GM23338 (cell line): ENCODE results near the gene CACHD1. TPM values are rescaled to one million over a fixed set of nuclear protein-coding genes. Genes with fewer than 3 reads are reported as not detected.

Experiments used
- ATAC-seq: fragments of 200-7000 bp; cut with Tn5 transposase; 3 replicates; pipeline ENCODE4 v1.9.1; 2020
- DNase-seq: peaks from one replicate; pipeline ENCODE4 v3.0.0-alpha.2; 2015; ENCODE audit warnings: low spot score
- H2AFZ ChIP-seq: fragments of 200-600 bp; sonication (generic); 2 replicates; pipeline ENCODE4 v1.8.0; 2016; ENCODE audit warnings: antibody characterized with exemption, mild to moderate bottlenecking, moderate library complexity
- H3F3A ChIP-seq: fragments of 200-600 bp; sonication (generic); replicated peaks from 2 replicates; pipeline ENCODE4 v1.8.0; 2017; ENCODE audit warnings: antibody characterized with exemption, mixed run types, low read depth
- H3K27ac ChIP-seq: fragments of 200-600 bp; sonication (generic); 2 replicates; pipeline ENCODE4 v1.6.1; 2016; ENCODE audit warnings: low read depth
- H3K27me3 ChIP-seq: fragments of 200-600 bp; sonication (generic); 2 replicates; pipeline ENCODE4 v1.8.0; 2016; ENCODE audit warnings: mild to moderate bottlenecking, mixed run types, moderate library complexity; ENCODE audit not compliant: insufficient read depth
- H3K36me3 ChIP-seq: fragments of 200-600 bp; sonication (generic); 2 replicates; pipeline ENCODE4 v1.8.0; 2016; ENCODE audit warnings: mild to moderate bottlenecking; ENCODE audit not compliant: insufficient read depth
- H3K4me1 ChIP-seq: fragments of 200-600 bp; sonication (generic); 2 replicates; pipeline ENCODE4 v1.8.0; 2016; ENCODE audit warnings: mild to moderate bottlenecking, moderate library complexity; ENCODE audit not compliant: insufficient read depth
- H3K4me2 ChIP-seq: fragments of 200-600 bp; sonication (generic); 2 replicates; pipeline ENCODE4 v1.7.1; 2017; ENCODE audit warnings: mixed run types
- H3K4me3 ChIP-seq: fragments of 200-600 bp; sonication (generic); 2 replicates; pipeline ENCODE4 v1.6.1; 2016; ENCODE audit warnings: mixed run types
- H3K79me2 ChIP-seq: fragments of 200-600 bp; sonication (generic); replicated peaks from 2 replicates; pipeline ENCODE4 v1.8.0; 2017; ENCODE audit warnings: mild to moderate bottlenecking; ENCODE audit not compliant: insufficient read depth
- H3K9me2 ChIP-seq: fragments of 200-600 bp; sonication (generic); 2 replicates; pipeline ENCODE4 v1.8.0; 2017; ENCODE audit not compliant: insufficient read depth
- H4K20me1 ChIP-seq: fragments of 200-600 bp; sonication (generic); replicated peaks from 2 replicates; pipeline ENCODE4 v1.8.0; 2017; ENCODE audit warnings: mild to moderate bottlenecking; ENCODE audit not compliant: insufficient read depth
- H3K27ac Mint-ChIP-seq: 2 replicates; pipeline ENCODE4 v1.8.0; 2020; ENCODE audit warnings: inconsistent platforms, mild to moderate bottlenecking, moderate library complexity, mixed read lengths
- H3K27me3 Mint-ChIP-seq: 3 replicates; pipeline ENCODE4 v1.8.0; 2022; ENCODE audit warnings: low read depth, mild to moderate bottlenecking, moderate library complexity, mixed read lengths, inconsistent platforms; ENCODE audit not compliant: insufficient read depth, poor library complexity
- H3K36me3 Mint-ChIP-seq: 3 replicates; pipeline ENCODE4 v1.8.0; 2021; ENCODE audit warnings: low read depth, mild to moderate bottlenecking, inconsistent platforms, moderate library complexity, mixed read lengths
- H3K4me1 Mint-ChIP-seq: 3 replicates; pipeline ENCODE4 v1.8.0; 2020; ENCODE audit warnings: mild to moderate bottlenecking, inconsistent platforms, mixed read lengths
- H3K4me3 Mint-ChIP-seq: 3 replicates; pipeline ENCODE4 v1.8.0; 2021; ENCODE audit warnings: moderate library complexity, mild to moderate bottlenecking, inconsistent platforms, mixed read lengths
- H3K9me3 Mint-ChIP-seq: 3 replicates; pipeline ENCODE4 v1.8.0; 2020; ENCODE audit warnings: moderate library complexity, mild to moderate bottlenecking, inconsistent platforms, mixed read lengths
- CREB1 ChIP-seq: fragments of 250-450 bp; sonication (Bioruptor Pico); IDR thresholded peaks from 2 replicates; pipeline ENCODE4 v1.5.0; 2020; ENCODE audit warnings: low read depth, mild to moderate bottlenecking, moderate library complexity
- EZH2 ChIP-seq: fragments of 200-600 bp; sonication (generic); IDR thresholded peaks from one replicate; pipeline ENCODE4 v1.8.0; 2017; ENCODE audit warnings: antibody characterized with exemption, mild to moderate bottlenecking, low read depth; ENCODE audit not compliant: unreplicated experiment
- EZH2phosphoT487 ChIP-seq: fragments of 200-600 bp; sonication (generic); IDR thresholded peaks from one replicate; pipeline ENCODE4 v1.8.1; 2018; ENCODE audit warnings: antibody characterized with exemption; ENCODE audit not compliant: unreplicated experiment
- JUNB ChIP-seq: IDR thresholded peaks from one replicate; pipeline ENCODE4 v1.6.1; 2016; ENCODE audit warnings: antibody characterized with exemption; ENCODE audit not compliant: unreplicated experiment
- NANOG ChIP-seq: IDR thresholded peaks from 2 replicates; pipeline ENCODE4 v1.6.1; 2016; ENCODE audit warnings: antibody characterized with exemption, borderline replicate concordance
- POLR2AphosphoS5 ChIP-seq: IDR thresholded peaks from 2 replicates; pipeline ENCODE4 v1.6.1; 2016; ENCODE audit warnings: antibody characterized with exemption, low read depth
- STAT1 ChIP-seq: IDR thresholded peaks from one replicate; pipeline ENCODE4 v1.6.1; 2016; ENCODE audit warnings: antibody characterized with exemption; ENCODE audit not compliant: unreplicated experiment
- ZNF114 ChIP-seq: fragments of 250-450 bp; sonication (Bioruptor Pico); IDR thresholded peaks from 2 replicates; pipeline ENCODE4 v1.5.0; 2020; ENCODE audit warnings: mild to moderate bottlenecking, moderate library complexity
- polyA plus RNA-seq: library from polyadenylated mRNA; unstranded; fragments of >200 nt; fragmentation: Nextera tagmentation; extraction: Ambion mirVana; gene quantifications from 2 replicates; pipeline ENCODE4 v1.2.1, GENCODE V29; 2016
- total RNA-seq: library from RNA; depleted of rRNA; stranded (reverse); fragments of >200 nt; shearing (Covaris generic); gene quantifications from 2 replicates; pipeline ENCODE4 v1.2.3, GENCODE V29; 2014
- TF ChIP-seq, protein P1 (sequence below), 2 experiments: fragments of 200-600 bp in 1 of 2; sonication (generic) in 1 of 2; conservative IDR thresholded peaks; 2 replicates each; pipeline versions ENCODE4 v1.5.1 to v1.6.1; 2016 to 2017; ENCODE audit warnings: antibody characterized with exemption in 2 of 2, low read depth in 2 of 2, mild to moderate bottlenecking in 2 of 2, moderate library complexity in 1 of 2
- TF ChIP-seq, protein P2 (sequence below): fragments of 250-450 bp; sonication (Bioruptor Pico); IDR thresholded peaks from 2 replicates; pipeline ENCODE4 v1.5.0; 2020; ENCODE audit warnings: mild to moderate bottlenecking, moderate library complexity
- TF ChIP-seq, protein P3 (sequence below): IDR thresholded peaks from 2 replicates; pipeline ENCODE4 v1.6.1; 2016; ENCODE audit warnings: antibody characterized with exemption
- TF ChIP-seq, protein P4 (sequence below): IDR thresholded peaks from one replicate; pipeline ENCODE4 v1.6.1; 2018; ENCODE audit warnings: antibody characterized with exemption; ENCODE audit not compliant: unreplicated experiment

Gene CACHD1
- total and polyA plus RNA-seq, 2 experiments from 2014 or later: 12.6 to 43.7 TPM

DNA sequence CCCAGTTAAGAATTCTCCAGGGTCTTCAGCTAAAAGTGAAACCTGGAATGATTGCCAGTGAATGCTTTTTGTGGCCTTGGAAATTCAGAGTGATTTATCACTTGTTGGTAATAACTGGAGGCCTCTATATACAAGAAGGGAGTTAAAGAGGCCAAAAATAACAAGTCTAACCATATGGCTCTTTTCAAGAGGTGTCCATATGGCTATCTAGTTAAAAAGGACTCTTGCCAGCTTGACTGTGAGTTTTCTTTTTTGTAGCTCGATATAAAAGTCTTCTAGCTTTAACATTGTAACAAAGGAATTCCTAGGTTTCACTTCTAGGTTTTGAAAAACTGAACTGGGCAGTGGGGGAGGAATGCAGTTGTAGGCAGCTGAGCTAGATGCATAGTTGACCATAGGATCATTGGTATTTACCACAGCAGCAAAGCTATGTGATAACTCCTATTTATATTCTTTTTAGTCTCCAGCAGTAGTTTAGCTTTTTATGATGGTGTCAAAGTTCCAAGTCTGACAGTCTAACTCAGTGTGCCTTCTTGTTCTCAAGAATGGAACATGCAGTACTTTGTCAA lies 44.4 kb downstream of the CACHD1 start (continued):
- TF ChIP-seq EZH2phosphoT487 (no peak), POLR2AphosphoS5 (no peak), STAT1 (no peak), EZH2 (no peak), ZNF114 (CRISPR knock-in tag) (no peak)
- TF ChIP-seq, protein P1, sequence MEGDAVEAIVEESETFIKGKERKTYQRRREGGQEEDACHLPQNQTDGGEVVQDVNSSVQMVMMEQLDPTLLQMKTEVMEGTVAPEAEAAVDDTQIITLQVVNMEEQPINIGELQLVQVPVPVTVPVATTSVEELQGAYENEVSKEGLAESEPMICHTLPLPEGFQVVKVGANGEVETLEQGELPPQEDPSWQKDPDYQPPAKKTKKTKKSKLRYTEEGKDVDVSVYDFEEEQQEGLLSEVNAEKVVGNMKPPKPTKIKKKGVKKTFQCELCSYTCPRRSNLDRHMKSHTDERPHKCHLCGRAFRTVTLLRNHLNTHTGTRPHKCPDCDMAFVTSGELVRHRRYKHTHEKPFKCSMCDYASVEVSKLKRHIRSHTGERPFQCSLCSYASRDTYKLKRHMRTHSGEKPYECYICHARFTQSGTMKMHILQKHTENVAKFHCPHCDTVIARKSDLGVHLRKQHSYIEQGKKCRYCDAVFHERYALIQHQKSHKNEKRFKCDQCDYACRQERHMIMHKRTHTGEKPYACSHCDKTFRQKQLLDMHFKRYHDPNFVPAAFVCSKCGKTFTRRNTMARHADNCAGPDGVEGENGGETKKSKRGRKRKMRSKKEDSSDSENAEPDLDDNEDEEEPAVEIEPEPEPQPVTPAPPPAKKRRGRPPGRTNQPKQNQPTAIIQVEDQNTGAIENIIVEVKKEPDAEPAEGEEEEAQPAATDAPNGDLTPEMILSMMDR (conservative IDR thresholded peaks at IDR 0.05; ENCODE audit: low read depth in 2 of 2): no peak
- TF ChIP-seq, protein P2, sequence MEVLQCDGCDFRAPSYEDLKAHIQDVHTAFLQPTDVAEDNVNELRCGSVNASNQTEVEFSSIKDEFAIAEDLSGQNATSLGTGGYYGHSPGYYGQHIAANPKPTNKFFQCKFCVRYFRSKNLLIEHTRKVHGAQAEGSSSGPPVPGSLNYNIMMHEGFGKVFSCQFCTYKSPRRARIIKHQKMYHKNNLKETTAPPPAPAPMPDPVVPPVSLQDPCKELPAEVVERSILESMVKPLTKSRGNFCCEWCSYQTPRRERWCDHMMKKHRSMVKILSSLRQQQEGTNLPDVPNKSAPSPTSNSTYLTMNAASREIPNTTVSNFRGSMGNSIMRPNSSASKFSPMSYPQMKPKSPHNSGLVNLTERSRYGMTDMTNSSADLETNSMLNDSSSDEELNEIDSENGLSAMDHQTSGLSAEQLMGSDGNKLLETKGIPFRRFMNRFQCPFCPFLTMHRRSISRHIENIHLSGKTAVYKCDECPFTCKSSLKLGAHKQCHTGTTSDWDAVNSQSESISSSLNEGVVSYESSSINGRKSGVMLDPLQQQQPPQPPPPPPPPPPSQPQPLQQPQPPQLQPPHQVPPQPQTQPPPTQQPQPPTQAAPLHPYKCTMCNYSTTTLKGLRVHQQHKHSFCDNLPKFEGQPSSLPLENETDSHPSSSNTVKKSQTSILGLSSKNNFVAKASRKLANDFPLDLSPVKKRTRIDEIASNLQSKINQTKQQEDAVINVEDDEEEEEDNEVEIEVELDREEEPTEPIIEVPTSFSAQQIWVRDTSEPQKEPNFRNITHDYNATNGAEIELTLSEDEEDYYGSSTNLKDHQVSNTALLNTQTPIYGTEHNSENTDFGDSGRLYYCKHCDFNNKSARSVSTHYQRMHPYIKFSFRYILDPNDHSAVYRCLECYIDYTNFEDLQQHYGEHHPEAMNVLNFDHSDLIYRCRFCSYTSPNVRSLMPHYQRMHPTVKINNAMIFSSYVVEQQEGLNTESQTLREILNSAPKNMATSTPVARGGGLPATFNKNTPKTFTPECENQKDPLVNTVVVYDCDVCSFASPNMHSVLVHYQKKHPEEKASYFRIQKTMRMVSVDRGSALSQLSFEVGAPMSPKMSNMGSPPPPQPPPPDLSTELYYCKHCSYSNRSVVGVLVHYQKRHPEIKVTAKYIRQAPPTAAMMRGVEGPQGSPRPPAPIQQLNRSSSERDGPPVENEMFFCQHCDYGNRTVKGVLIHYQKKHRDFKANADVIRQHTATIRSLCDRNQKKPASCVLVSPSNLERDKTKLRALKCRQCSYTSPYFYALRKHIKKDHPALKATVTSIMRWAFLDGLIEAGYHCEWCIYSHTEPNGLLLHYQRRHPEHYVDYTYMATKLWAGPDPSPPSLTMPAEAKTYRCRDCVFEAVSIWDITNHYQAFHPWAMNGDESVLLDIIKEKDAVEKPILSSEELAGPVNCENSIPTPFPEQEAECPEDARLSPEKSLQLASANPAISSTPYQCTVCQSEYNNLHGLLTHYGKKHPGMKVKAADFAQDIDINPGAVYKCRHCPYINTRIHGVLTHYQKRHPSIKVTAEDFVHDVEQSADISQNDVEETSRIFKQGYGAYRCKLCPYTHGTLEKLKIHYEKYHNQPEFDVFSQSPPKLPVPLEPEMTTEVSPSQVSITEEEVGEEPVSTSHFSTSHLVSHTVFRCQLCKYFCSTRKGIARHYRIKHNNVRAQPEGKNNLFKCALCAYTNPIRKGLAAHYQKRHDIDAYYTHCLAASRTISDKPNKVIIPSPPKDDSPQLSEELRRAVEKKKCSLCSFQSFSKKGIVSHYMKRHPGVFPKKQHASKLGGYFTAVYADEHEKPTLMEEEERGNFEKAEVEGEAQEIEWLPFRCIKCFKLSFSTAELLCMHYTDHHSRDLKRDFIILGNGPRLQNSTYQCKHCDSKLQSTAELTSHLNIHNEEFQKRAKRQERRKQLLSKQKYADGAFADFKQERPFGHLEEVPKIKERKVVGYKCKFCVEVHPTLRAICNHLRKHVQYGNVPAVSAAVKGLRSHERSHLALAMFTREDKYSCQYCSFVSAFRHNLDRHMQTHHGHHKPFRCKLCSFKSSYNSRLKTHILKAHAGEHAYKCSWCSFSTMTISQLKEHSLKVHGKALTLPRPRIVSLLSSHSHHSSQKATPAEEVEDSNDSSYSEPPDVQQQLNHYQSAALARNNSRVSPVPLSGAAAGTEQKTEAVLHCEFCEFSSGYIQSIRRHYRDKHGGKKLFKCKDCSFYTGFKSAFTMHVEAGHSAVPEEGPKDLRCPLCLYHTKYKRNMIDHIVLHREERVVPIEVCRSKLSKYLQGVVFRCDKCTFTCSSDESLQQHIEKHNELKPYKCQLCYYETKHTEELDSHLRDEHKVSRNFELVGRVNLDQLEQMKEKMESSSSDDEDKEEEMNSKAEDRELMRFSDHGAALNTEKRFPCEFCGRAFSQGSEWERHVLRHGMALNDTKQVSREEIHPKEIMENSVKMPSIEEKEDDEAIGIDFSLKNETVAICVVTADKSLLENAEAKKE (CRISPR knock-in tag): no peak

DNA sequence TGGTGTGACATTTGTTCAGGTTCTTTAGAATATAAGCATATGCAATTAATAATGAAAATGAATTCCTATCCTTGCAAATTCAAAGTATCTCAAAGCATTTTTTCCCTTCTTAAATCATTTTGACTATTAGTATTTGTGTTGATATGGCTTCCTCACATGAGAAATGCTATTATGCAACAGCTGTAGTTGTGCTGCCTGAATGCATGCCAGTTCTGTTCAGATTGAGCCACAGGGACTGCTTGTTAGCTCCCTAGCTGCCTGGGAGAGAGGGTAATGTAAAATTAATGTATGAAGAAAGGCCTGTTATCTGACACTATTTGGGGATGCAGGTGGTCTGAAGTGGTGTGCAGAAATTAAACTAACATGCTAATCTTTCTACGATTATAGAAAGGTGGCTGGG lies 45.5 kb downstream of the CACHD1 start:
- H3K4me1 ChIP-seq: peaks cover 92% of the 10 kb centered on the region
- no peak for ATAC-seq
- no peak for DNase-seq
- Mint-ChIP-seq H3K4me1 (peaks cover 78% of the 10 kb centered on the region), H3K4me3 (no peak overlapping the region), H3K27me3 (no peaks in the 10 kb centered on the region), H3K36me3 (no peaks in the 10 kb centered on the region), H3K9me3 (no peaks in the 10 kb centered on the region; the same call in 2 of the 3 replicates), H3K27ac (no peak overlapping the region)
- H3K27ac ChIP-seq: no peak overlapping the region
- no peak overlapping the region for H2AFZ ChIP-seq
- H3K4me2 ChIP-seq: no peak overlapping the region
- no peaks in the 10 kb centered on the region for H3K27me3 ChIP-seq
- no peaks in the 10 kb centered on the region for H3K9me2 ChIP-seq
- H3K79me2 ChIP-seq: peaks cover 99% of the 10 kb centered on the region
- no peaks in the 10 kb centered on the region for H3K36me3 ChIP-seq
- H3K4me3 ChIP-seq: no peak overlapping the region
- H4K20me1 ChIP-seq: peaks cover 32% of the 10 kb centered on the region
- H3F3A ChIP-seq: 0 out of 2 replicates have a peak, but pooled peaks cover 3% of the 10 kb centered on the region
- TF ChIP-seq ZNF114 (CRISPR knock-in tag): no peak
- TF ChIP-seq STAT1: no peak
- no peak for TF ChIP-seq JUNB
- TF ChIP-seq CREB1: no peak
- TF ChIP-seq, protein P3, sequence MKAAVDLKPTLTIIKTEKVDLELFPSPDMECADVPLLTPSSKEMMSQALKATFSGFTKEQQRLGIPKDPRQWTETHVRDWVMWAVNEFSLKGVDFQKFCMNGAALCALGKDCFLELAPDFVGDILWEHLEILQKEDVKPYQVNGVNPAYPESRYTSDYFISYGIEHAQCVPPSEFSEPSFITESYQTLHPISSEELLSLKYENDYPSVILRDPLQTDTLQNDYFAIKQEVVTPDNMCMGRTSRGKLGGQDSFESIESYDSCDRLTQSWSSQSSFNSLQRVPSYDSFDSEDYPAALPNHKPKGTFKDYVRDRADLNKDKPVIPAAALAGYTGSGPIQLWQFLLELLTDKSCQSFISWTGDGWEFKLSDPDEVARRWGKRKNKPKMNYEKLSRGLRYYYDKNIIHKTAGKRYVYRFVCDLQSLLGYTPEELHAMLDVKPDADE: no peak
- TF ChIP-seq NANOG: no peak
- TF ChIP-seq POLR2AphosphoS5: no peak
- TF ChIP-seq EZH2: no peak
- TF ChIP-seq, protein P4, sequence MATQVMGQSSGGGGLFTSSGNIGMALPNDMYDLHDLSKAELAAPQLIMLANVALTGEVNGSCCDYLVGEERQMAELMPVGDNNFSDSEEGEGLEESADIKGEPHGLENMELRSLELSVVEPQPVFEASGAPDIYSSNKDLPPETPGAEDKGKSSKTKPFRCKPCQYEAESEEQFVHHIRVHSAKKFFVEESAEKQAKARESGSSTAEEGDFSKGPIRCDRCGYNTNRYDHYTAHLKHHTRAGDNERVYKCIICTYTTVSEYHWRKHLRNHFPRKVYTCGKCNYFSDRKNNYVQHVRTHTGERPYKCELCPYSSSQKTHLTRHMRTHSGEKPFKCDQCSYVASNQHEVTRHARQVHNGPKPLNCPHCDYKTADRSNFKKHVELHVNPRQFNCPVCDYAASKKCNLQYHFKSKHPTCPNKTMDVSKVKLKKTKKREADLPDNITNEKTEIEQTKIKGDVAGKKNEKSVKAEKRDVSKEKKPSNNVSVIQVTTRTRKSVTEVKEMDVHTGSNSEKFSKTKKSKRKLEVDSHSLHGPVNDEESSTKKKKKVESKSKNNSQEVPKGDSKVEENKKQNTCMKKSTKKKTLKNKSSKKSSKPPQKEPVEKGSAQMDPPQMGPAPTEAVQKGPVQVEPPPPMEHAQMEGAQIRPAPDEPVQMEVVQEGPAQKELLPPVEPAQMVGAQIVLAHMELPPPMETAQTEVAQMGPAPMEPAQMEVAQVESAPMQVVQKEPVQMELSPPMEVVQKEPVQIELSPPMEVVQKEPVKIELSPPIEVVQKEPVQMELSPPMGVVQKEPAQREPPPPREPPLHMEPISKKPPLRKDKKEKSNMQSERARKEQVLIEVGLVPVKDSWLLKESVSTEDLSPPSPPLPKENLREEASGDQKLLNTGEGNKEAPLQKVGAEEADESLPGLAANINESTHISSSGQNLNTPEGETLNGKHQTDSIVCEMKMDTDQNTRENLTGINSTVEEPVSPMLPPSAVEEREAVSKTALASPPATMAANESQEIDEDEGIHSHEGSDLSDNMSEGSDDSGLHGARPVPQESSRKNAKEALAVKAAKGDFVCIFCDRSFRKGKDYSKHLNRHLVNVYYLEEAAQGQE: no peak
